ENCODE results near the gene XPC. TPM values are rescaled to one million over a fixed set of nuclear protein-coding genes. Genes with fewer than 3 reads are reported as not detected.
"Not testable (repeated sequence)": the region's sequence is repeated elsewhere in the genome, so short reads cannot be mapped to it uniquely, and the experiment has no call there.

Gene XPC
- total RNA-seq, 6 experiments from 2014 or later = 14.4 to 23.1 (median 20.0) TPM

DNA sequence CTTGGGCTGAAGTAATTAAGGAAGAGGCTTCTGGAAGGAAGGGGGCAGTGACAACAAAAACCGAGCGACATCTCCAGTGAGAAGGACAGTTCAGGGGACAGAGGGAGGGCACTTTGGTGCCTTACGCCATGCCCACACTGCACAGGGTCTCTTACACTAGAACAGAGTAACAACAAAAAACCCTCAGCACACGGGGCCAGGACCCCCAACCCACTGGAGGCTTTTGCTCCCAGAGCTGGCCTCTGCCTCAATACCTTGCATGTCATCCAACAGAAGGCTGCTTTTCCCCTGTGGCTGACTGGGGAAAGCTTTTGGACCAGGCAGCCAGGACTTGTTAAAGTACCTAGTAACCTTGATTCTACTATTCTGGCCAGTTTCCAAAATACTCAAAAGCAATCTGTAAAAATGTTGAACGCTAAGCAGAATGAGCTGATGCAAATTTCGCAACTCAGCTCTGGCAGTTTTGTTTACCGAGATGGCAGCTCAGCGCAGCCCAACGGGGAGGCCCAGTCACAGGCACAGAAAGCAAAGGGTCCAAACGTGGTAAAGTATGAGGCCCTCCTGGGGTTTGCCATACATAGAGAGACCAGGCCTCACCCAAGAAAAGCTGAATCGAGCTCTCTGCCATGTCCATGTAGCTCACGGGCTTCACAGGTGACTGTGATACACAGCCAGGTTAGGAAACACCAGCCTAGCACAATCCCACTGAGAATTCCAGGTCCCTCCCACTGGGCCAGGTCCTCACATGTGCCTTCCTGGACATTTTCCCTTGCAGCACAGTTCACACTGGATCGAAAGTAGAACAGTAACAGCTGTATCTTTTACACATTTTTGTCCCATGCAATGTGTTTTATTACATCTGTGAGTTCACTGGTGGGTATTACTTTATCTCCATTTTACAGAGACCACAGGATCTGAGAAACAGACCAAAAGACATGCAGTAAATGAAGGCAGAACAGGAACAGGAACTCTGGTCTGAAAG, 59.7 kb downstream of the XPC start:
- 23% methylated on average over 7 of the region's 13 CpGs for WGBS (ENCODE audit: insufficient coverage, low coverage, low lambda C conversion rate, missing lambda C conversion rate)
- peaks cover 0 to 50% (median 21%) of the 10 kb centered on the region in 4 donors for H3K4me1 ChIP-seq
- no peak overlapping the region for H3K4me3 ChIP-seq
- ATAC-seq (peak; percentile 81 to 86 (median 82)), DNase-seq (peak; percentile 54 to 87 (median 75))
- intact Hi-C loops (cut with DNase I) = no loop called here
- no peaks in the 10 kb centered on the region for H3K27me3 ChIP-seq
- TF ChIP-seq, protein P1, sequence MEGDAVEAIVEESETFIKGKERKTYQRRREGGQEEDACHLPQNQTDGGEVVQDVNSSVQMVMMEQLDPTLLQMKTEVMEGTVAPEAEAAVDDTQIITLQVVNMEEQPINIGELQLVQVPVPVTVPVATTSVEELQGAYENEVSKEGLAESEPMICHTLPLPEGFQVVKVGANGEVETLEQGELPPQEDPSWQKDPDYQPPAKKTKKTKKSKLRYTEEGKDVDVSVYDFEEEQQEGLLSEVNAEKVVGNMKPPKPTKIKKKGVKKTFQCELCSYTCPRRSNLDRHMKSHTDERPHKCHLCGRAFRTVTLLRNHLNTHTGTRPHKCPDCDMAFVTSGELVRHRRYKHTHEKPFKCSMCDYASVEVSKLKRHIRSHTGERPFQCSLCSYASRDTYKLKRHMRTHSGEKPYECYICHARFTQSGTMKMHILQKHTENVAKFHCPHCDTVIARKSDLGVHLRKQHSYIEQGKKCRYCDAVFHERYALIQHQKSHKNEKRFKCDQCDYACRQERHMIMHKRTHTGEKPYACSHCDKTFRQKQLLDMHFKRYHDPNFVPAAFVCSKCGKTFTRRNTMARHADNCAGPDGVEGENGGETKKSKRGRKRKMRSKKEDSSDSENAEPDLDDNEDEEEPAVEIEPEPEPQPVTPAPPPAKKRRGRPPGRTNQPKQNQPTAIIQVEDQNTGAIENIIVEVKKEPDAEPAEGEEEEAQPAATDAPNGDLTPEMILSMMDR (IDR thresholded peaks at IDR 0.05) = no peak
- no peak for TF ChIP-seq POLR2A (IDR thresholded peaks at IDR 0.05)
- H3K9me3 ChIP-seq = no peaks in the 10 kb centered on the region
- peak overlapping the region; percentile 9 to 75 (median 70) for H3K27ac ChIP-seq
- H3K36me3 ChIP-seq = peaks cover 0 to 7% (median 2%) of the 10 kb centered on the region in 4 donors

DNA sequence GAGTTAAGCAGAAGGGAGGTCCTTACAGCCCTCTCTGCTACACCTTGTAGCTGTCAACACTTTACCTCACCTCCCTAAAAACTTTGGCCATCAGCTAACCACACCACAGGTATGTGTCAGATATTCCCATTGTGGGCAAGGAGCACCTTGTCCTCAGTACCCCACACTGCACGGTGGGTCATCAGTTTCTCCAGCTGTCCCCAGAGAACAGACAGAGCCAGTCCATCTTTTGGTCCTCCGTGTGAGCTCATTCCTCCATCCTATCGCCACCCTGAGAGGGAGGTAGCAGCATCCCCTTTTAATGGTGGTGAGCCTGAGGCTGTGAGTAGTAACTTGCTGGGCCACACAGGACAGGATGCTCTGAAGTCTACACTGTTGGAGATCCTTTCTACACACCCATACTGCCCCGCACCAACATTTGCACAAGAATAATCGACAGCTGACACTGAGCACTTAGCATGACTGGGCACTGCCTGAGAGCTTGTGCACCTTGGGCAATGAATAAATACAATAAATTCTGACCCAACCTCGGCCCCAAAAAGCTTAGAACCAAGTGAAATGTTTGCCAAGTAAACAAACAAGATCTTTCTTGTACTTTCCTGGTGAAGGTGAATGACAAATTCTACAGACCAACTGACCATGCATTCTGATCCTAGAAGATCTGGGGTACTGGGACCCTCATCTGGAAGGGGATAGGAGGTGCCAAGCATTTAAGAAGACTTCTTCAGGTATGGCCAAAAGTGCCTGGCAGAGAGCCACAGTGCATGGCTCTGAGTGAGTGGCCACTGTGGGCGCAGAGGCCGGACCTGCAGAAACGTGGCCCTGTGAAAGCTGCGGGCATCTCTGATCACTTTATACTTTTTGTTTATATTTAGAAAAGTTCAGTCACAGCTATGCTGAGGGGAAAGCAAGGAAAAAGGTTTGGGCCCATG, 60.7 kb downstream of the XPC start:
- 62% methylated on average over 8 of the region's 10 CpGs for WGBS (ENCODE audit: insufficient coverage, low coverage, low lambda C conversion rate, missing lambda C conversion rate)
- no peak for DNase-seq
- peaks cover 0 to 9% (median 2%) of the 10 kb centered on the region in 4 donors for H3K36me3 ChIP-seq
- peak in 3 of 4 donors; percentile 9 to 56 (median 28) for ATAC-seq
- no peak overlapping the region for H3K4me3 ChIP-seq
- no peak for TF ChIP-seq POLR2A (IDR thresholded peaks at IDR 0.05)
- peak overlapping the region in 1 of 3 donors; percentile 75 for H3K27ac ChIP-seq
- intact Hi-C loops (cut with DNase I) = no loop called here
- no peaks in the 10 kb centered on the region for H3K27me3 ChIP-seq
- peaks cover 0 to 47% (median 18%) of the 10 kb centered on the region in 4 donors for H3K4me1 ChIP-seq
- no peaks in the 10 kb centered on the region for H3K9me3 ChIP-seq

DNA sequence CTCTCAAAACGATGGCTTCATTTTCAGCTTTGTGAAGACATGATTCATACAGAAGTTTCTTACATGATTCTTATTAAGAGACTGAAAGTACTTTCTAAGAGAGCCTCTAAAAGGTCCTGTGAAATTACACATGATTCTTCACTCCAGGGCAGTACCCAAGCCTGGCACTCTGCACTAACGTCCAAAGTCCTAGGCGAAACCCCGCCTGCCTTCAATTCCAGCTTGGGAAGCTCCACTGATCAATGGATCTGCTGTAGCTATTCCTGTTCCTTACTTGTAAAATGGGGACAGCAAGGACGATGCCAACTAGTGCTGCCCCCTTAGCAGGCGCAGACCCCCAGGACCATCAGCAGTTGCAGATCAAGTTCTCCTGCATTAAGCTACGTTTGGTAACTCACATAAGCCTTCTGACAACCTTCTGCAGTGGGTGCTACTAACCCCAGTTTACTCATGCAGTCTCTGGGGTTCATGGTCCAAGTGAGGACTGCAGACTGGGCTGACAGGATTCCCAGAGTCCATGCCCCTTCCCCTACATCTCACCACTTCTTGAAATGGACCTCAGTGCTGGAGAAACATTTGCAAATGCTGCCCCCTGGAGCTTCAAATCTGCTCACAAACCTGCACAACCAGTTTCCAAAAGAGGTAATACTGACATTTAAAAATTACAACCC, 64.3 kb downstream of the XPC start:
- WGBS (ENCODE audit: insufficient coverage, low coverage, low lambda C conversion rate, missing lambda C conversion rate) = 20% methylated on average over 7 of the region's 7 CpGs
- H3K4me3 ChIP-seq = no peak overlapping the region
- peaks cover 0 to 21% (median 2%) of the 10 kb centered on the region in 4 donors for H3K36me3 ChIP-seq
- peaks cover 0 to 35% (median 12%) of the 10 kb centered on the region in 4 donors for H3K4me1 ChIP-seq
- TF ChIP-seq, protein P1 (IDR thresholded peaks at IDR 0.05) = peak; percentile 9 to 49 (median 32)
- no peak for TF ChIP-seq POLR2A (IDR thresholded peaks at IDR 0.05)
- peak overlapping the region in 1 of 3 donors; percentile 2 for H3K27ac ChIP-seq
- intact Hi-C loops (cut with DNase I) = no loop called here
- no peaks in the 10 kb centered on the region for H3K9me3 ChIP-seq
- ATAC-seq (peak; percentile 74 to 82 (median 76)), DNase-seq (peak; percentile 48 to 81 (median 79))
- no peaks in the 10 kb centered on the region for H3K27me3 ChIP-seq

DNA sequence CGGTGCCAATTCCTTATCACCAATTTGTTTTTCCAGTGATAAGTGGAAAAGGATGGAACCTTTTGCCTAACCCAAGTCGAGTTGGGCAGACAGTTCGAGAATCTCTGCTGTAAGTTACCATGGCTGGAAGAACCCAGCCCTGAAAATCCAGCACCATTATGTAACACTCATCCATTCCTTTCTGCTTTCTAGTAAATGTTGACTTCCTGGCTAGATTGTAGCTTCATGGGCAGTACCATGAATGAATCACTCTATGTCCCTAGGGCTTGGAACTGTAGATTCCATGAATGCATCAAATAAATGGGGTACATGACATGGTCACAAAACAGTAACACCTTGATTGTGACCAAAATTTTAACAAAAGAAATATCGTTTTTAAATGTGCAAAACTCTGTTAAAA, 67.7 kb downstream of the XPC start:
- Histone ChIP-seq H3K9me3 (no peaks in the 10 kb centered on the region), H3K4me3 (no peak overlapping the region), H3K27ac (no peak overlapping the region), H3K4me1 (peaks cover 0 to 16% (median 3%) of the 10 kb centered on the region in 4 donors), H3K27me3 (no peaks in the 10 kb centered on the region), H3K36me3 (peaks cover 0 to 21% (median 1%) of the 10 kb centered on the region in 4 donors)
- WGBS (ENCODE audit: insufficient coverage, low coverage, low lambda C conversion rate, missing lambda C conversion rate) = 68% methylated on average over 4 of the region's 4 CpGs
- TF ChIP-seq, protein P1 (IDR thresholded peaks at IDR 0.05) = no peak
- no peak for TF ChIP-seq POLR2A (IDR thresholded peaks at IDR 0.05)
- ATAC-seq (no peak), DNase-seq (no peak)
- intact Hi-C loops (cut with DNase I) = no loop called here

DNA sequence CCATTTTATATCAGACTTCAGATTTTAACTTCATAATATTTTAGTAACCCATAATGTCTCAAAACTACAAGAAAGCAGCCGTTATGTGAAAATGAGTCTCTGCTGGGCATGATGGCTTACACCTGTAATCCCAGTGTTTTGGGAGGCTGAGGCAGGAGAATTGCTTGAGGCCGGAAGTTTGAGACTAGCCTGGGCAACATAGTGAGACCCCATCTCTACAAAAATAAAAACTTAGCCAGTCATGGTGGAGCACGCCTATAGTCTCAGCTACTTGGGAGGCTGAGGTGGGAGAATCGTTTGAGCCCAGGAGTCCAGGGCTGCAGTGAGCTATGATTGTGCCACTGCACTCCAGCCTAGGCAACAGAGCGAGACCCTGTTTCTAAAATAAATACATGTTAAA, 68.6 kb downstream of the XPC start:
- intact Hi-C loops (cut with DNase I); DNase-seq; ATAC-seq; H3K27me3 ChIP-seq; H3K4me3 ChIP-seq; H3K9me3 ChIP-seq; H3K27ac ChIP-seq: not testable (repeated sequence)
- H3K36me3 ChIP-seq = peaks cover 0 to 15% (median 0%) of the 10 kb centered on the region in 4 donors
- peaks cover 0 to 14% (median 2%) of the 10 kb centered on the region in 4 donors for H3K4me1 ChIP-seq
- 100% methylated on average over 3 of the region's 5 CpGs for WGBS (ENCODE audit: insufficient coverage, low coverage, low lambda C conversion rate, missing lambda C conversion rate)

Measured in right lobe of liver (tissue), 6 donors.